ENCODE data around the gene PHACTR3.

The PHACTR3 gene

GRCh38 chr20:59764037-59764436, 159.7 kb downstream of the PHACTR3 start:
- no peak for DNase-seq

DNA sequence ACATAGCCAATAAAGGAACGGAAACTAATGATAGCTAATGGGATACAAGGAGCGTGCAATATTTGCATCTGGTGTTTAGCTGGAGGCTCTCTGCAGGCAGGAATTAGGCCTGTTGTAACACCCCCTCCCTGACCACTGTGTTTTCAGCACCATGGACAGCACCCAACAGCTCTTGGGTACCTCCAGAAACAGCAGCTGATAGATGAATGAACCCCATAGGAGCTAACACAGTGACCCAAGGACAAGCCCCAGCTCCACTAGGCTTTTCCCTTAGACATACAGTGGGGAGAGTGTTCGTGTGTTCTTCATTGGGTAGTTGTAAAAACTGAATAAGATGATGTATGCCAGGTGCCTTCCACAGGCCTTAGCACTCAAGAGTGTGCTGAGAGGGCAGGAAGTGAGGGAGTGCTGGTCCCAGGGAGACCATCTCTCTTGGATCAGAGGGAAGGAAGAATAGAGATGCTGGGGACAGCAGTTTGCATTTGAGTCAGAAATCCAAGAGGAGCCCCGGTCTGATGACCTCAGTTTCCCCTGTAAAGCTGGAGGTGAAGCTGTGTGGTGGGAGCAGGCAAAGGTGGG, 161.3 kb downstream of the PHACTR3 start:
- DNase-seq: no peak

DNA sequence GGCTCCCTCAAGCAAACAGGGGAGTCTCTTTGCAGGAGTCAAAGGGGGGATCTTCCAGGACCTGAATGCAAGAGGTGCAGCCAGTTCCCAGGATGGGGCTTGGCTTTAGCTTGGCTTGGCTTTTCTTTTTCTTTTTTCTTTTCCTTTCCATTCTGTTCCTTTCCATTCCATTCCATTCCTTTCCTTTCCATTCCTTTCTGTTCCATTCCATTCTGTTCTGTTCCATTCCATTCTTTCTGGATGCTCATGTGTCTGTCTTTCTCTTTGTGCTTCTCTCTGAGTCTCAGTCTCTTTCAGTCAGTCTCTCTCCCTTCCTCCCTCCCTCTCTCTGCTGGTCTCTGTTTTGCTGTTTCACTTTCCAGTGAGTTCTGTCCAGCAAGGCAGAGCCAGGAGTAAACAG, 163.3 kb downstream of the PHACTR3 start:
- DNase-seq: no peak

GRCh38 chr20:59770270-59770669, 165.9 kb downstream of the PHACTR3 start:
- no peak for DNase-seq

DNA sequence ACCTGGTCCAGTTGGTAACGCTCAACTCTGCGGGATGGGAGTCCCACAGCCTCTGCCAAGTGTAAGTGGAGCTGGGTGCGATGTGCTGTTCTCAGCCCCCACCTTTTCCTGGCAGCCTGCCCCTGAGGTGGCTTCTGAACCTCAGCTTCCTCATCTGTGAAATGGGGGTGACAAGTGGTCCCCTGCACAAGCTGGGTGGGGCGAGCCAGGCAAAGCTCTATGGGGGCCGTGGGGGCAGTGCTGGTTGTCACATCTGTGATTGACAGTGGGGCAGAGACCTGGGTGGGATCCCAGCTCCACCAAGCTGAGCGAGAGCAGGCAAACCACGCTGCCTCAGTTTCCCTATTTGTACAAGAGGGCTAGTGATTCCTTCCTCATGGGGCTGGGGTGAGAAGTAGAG, 166.5 kb downstream of the PHACTR3 start:
- DNase-seq: no peak

DNA sequence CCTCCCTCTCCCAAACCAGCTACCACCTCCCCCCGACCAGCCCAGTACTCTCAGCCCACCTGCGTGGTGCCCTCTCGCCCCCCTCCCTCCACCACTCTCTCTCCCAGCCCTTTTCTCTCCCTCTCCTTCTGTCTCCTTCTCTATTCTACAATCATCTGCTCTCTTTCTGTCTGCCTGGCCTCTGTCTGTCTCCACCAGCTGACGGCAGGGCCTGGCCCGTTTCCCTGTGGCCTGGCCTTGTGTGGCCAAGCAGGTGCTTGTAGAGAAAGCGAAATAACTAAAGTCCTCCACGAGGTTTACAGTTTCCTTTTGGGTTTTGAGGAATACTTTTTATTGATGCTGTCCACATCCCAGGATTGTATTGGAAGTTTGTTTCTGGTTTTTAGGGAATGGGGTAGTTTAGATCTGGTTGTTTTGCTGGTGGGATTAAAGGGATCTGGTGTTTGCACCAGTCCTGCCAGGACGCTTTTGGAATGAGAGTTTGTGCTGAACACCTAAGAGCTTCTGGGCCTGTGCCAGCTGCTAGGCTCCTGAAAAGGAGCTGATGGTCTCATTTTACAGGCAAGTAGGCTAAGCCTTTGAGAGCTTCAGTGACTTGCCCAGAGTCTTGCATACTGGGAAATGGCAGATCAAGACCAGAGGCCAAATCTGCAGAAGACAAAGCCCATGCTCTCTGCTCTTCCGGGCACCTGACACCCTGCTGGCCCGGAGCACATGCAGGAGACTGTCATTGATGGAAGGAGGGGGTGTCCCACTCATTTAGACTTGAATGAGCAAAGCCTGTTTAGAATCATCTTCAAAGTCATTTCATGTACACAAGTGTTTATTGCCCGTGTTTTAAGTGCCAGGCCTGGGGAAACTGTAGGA, 167.4 kb downstream of the PHACTR3 start:
- DNase-seq: no peak

- no peak for DNase-seq
Measured at GRCh38 chr20:59772373-59772705, 168.0 kb downstream of the PHACTR3 start.

GRCh38 chr20:59772931-59773913, 168.9 kb downstream of the PHACTR3 start:
- DNase-seq: no peak

GRCh38 chr20:59774204-59774641, 169.9 kb downstream of the PHACTR3 start:
- DNase-seq: no peak

DNA sequence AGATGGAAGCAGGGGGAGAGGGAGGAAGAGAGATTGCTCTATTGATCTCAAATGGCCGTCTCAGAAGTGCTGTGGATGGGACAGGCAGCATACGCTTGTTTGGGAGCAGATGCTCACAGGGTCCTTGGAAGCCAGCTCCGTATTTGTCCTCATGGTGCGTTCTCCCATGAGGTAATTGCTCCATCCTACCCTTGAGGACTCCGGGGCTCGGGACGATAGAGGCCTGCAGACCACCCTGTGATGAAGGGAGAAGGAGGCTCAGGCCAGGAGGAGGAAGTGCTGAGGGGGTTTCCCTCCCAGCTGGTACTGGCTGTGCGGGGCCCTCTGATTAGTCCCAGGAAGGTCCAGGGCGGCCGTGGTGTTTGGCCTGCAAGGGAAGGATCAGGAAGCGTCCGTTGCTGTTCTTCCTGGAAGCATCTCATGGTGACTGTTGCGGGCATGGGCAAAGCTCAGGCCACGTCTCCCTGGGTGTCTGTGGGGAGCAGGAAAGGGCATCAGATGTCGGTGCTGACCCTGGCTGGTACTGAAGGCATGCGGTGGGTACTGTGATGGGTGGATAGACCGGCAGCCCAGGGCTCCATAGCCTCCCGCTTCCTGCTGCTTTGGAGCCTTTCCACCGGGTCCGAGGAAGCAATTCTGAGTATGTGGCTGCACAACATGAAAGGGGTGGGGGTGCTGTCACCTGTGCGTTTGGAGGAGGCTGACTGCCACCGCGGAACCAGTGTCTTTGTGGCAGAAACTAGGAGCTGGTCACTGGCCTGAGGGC, 170.8 kb downstream of the PHACTR3 start:
- DNase-seq: no peak

GRCh38 chr20:59775687-59776055, 171.3 kb downstream of the PHACTR3 start:
- DNase-seq: no peak

DNA sequence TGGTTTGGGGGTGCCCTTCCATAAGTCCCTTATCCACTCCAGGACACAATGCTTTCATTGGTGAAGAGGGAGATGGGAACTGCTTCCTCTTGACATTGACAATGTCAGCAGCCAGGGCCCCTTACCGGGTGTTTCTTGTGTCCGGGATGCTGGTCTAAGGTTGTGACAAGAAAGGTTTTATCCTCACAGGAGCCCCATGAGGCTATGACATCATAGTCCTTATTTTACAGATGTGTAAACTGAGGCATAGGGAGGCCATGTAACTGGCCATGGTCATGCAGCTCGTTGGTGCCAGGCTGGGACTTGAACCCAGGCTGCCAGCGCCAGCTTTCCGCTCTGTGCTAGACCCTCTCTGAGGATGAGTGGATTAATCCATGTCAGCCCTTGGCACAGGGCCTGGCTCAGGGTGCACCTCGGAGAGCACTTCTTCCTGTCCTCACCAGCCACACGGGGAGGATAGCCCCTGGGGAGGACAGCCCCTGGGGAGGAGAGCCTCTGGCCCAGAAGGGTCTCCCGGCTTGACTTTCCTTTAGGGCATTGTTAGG, 171.8 kb downstream of the PHACTR3 start:
- no peak for DNase-seq

DNA sequence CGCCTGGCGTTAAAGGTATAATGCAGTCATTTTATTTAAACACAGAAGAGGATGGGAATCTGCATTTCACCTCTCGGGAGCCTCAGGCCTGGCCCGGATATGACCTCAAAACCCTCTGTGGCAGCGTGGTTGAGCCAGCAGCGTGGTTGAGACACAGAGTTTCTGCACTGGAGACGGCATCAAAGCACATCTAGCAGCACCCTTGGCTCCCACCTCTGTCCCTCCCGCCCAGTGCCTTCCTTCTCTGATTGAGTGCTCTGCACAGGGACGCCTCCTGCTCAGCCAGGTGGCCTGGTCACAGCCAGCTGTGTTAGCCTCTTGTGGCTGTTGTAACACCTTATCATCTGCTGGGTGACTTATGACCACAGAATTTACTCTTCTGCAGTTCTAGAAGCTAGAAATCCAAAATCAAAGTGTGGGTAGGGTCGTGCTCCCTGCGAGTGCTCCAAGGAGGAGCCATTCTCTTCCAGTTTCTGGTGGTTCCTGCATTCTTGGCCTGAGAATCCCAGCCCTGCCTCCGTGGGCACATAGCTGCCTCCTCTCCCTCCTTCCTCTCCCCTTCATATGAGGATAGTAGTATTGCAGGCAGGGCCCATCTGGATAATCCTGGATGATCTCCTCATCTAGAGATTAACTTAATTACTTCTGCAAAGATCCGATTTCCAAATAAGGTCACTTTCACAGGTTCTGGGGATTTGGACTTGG, 172.4 kb downstream of the PHACTR3 start:
- no peak for DNase-seq

- DNase-seq: no peak
Measured at GRCh38 chr20:59777331-59777725, 173.0 kb downstream of the PHACTR3 start.

DNA sequence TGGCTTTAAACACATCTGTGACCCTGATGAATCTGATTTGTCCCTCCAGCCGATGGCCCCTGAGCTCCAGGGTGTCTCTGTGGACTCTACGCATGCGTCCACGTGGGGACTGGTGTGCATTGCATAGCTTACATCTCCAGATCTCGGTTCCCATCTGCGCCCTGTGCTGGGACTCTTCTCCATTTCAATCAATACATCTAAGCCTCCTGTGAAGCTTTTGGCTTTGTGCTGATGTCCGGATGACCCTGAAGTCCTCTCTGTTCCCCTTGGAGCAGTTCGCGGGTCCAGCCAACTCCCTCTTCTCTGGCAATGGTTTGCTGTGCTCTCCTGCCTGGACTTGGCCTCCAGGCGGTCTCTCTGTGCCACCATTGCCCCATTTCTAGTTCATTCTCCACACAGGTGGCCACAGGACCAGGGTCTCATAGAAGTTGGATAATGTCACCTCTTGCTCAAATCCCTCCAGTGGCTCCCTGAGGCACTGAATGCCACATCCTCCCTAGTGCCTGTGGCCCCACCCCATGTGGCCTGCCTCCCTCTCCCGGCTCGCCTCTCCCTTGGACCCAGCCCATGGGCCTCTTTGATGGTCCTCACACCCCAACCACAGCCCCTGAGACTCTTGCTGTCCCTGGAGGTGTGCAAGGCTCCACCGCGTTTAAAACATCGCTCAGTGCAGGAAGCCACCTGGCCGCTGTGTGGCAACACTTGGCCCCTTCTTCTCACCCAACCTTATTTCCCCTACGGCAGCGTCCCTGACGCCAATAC, 173.7 kb downstream of the PHACTR3 start:
- no peak for DNase-seq

GRCh38 chr20:59778615-59779200, 174.4 kb downstream of the PHACTR3 start:
- DNase-seq: no peak

- DNase-seq: no peak
Measured at GRCh38 chr20:59779656-59780380, 175.5 kb downstream of the PHACTR3 start.

- no peak for DNase-seq
Measured at GRCh38 chr20:59780494-59781185, 176.3 kb downstream of the PHACTR3 start.

DNA sequence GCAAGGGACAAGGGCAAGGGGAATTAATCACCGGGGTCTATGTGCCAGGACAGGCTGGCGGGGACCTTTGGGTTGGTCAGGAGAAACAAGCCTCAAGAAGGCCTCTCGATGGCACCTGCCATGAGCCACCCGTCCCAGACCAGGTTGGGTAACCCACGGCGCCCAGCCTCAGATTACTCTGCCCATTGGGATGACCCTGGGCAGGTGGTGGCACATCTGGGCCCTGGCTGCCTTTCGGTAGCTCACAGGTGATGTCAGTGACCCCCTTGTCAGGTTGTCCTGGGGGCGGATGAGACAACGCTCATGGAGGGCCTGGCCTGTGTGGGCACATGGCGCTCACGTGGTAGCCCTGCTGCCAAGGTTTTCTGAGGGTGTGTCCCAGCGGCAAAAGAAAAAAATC, 176.9 kb downstream of the PHACTR3 start:
- DNase-seq: no peak

All from inflammatory macrophage treated with lipopolysaccharide for 4 hours (primary cell).